Upper lobe of left lung (tissue), 4 donors: Measurements from ENCODE around the gene B4GALNT3.

Experiments
- POLR2A ChIP-seq, 4 donors: fragments of 450-650 bp; IDR thresholded peaks; one replicate each; pipeline ENCODE4 v1.5.1; 2016 to 2017; ENCODE audit warnings: antibody characterized with exemption in 4 of 4, mild to moderate bottlenecking in 2 of 4
- TF ChIP-seq, protein P1 (sequence below), 6 experiments: fragments of 450-650 bp in 4 of 6; fragments of 200-600 bp in 2 of 6; sonication (generic) in 2 of 6; IDR thresholded peaks; one replicate each; pipeline ENCODE4 v1.5.1; 2016 to 2019; ENCODE audit warnings: antibody characterized with exemption in 6 of 6

DNA sequence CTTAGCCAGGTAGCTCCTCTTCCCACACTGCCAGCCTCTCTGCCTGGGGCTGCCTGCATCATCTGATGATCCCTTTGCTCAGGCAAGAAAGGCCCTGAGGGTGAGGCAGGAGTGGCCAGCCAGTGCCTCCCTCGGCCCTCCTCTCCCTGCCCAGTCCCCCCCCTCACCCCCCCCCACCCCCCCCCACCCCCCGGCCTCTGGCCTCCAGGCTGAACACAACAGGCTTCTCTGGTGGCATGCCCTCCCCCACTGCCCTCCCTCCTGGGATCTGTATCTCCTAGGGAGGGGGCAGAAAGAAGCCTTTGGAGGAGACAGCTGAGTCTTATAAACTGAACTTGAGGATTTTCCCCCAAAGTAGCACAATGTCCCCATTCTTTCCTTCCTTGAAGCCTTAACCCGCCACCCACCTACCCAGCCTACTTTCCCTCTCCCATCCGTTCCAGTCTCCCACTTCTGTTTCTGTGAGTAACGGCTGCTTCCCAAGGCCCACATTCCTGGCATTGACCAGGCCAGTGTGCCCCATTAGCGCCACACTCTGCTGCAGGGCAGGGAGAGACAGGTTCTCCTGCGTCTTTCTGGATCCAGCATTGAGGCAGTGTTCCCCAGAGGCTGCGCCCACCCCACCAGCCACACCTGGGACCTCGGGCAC, 82.1 kb downstream of the B4GALNT3 start:
- TF ChIP-seq, protein P1, sequence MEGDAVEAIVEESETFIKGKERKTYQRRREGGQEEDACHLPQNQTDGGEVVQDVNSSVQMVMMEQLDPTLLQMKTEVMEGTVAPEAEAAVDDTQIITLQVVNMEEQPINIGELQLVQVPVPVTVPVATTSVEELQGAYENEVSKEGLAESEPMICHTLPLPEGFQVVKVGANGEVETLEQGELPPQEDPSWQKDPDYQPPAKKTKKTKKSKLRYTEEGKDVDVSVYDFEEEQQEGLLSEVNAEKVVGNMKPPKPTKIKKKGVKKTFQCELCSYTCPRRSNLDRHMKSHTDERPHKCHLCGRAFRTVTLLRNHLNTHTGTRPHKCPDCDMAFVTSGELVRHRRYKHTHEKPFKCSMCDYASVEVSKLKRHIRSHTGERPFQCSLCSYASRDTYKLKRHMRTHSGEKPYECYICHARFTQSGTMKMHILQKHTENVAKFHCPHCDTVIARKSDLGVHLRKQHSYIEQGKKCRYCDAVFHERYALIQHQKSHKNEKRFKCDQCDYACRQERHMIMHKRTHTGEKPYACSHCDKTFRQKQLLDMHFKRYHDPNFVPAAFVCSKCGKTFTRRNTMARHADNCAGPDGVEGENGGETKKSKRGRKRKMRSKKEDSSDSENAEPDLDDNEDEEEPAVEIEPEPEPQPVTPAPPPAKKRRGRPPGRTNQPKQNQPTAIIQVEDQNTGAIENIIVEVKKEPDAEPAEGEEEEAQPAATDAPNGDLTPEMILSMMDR (IDR thresholded peaks at IDR 0.05), result no peak
- no peak for TF ChIP-seq POLR2A (IDR thresholded peaks at IDR 0.05)
